Colon (tissue), 2 donors: ENCODE measurements around the gene ZNF407.
A peak's percentile ranks its signal among the peaks of the same experiment; 100 is the strongest.
"Not testable (repeated sequence)": the region's sequence is repeated elsewhere in the genome, so short reads cannot be mapped to it uniquely, and the experiment has no call there.

Source experiments
- FAIRE-seq: peaks from 2 replicates; lab custom pipeline; 2012; peaks lifted over from hg19 to GRCh38; lab: Jason Lieb, UNC
- donor health status: control.
- donor health status: control.

ZNF407 gene, protein sequence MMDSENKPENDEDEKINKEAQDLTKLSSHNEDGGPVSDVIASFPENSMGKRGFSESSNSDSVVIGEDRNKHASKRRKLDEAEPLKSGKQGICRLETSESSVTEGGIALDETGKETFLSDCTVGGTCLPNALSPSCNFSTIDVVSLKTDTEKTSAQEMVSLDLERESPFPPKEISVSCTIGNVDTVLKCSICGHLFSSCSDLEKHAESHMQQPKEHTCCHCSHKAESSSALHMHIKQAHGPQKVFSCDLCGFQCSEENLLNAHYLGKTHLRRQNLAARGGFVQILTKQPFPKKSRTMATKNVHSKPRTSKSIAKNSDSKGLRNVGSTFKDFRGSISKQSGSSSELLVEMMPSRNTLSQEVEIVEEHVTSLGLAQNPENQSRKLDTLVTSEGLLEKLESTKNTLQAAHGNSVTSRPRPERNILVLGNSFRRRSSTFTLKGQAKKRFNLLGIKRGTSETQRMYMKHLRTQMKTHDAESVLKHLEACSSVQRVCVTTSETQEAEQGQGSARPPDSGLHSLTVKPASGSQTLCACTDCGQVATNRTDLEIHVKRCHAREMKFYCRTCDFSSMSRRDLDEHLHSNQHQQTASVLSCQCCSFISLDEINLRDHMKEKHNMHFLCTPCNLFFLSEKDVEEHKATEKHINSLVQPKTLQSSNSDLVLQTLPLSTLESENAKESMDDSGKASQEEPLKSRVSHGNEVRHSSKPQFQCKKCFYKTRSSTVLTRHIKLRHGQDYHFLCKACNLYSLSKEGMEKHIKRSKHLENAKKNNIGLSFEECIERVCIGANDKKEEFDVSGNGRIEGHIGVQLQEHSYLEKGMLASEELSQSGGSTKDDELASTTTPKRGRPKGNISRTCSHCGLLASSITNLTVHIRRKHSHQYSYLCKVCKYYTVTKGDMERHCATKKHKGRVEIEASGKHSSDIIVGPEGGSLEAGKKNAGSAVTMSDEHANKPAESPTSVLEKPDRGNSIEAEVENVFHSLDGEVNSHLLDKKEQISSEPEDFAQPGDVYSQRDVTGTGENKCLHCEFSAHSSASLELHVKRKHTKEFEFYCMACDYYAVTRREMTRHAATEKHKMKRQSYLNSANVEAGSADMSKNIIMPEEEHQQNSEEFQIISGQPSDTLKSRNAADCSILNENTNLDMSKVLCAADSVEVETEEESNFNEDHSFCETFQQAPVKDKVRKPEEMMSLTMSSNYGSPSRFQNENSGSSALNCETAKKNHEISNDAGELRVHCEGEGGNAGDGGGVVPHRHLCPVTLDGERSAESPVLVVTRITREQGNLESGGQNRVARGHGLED (N-terminal part only)

DNA sequence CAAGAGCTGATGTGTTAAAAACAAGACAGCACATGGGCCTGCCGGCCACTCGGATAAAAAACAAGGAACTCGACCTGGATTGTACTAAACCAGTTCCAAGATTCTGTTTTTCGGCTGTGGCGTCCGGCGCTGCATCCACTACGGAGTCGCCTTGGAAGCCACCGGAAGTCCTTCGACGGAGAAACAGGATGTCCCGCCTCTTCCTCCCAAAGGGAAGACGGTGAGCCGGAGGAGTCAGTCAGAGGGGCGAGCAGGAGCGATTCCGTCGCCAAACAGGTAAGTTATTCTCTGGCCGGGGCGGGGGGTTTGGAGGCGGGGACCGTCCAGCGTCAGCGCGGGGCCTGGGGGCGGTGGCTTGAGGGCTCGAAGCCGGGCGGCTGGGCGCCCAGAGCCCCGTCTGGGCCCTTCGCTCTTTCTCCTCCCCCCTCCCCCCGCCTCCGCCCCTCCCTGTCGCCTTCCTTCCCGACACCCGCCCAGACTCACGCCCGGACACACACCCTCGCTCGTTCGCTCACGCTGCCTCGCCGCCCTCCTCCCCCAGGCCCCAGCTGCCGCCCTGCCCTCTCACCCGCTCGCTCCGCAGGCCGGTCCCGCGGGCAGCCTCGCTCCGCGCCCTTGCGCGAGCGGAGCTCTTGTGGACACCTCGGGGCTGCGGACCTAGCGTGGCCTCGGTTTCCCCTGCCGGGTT is at the start of gene ZNF407:
TSS of gene ZNF407 (plus strand) at position 209 of the 688 bp plus-strand sequence. CDS start 33,150 bp downstream, outside the sequence.
- no peak for FAIRE-seq

DNA sequence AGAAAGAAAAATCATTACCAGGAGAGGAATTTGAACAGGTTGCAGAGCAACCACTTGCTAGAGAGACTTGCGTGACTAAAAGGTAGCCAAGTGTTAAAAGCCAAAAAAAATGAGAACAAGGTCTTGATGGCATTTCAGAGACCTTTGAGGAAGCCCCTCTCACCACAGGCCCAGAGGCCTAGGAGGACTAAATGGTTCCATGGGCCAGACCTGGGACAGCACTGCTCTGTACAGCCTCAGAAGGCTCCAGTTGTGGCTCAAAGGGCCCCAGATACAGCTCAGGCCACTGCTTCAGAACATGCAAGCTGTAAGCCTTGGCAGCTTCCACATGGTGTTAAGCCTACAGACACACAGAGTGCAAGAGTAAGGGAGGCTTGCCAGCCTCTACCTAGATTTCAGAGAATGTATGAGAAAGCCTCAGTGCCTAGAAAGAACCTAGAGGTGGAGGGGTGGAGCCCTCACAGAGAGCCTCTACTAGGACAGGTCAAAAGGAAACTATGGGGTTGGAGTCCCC is 48.0 kb upstream of the ZNF407 start:
- FAIRE-seq, result no peak

DNA sequence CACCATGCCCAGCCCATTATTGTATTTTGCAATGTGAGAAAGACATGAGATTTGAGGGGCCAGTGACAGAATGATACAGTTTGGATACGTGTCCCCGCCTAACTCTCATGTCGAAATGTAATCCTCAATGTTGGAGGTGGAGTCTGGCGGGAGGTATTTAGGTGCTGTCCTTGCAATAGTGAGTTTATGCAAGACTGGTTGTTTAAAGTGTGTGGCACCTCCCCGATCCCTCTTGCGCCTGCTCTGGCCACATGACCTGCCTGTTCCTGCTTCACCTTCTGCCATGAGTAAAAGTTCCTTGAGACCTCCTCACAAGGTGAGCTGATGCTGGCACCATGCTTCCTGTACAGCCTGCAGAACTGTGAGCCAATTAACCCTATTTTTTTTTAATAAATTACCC is 46.8 kb upstream of the ZNF407 start:
- no peak for FAIRE-seq

DNA sequence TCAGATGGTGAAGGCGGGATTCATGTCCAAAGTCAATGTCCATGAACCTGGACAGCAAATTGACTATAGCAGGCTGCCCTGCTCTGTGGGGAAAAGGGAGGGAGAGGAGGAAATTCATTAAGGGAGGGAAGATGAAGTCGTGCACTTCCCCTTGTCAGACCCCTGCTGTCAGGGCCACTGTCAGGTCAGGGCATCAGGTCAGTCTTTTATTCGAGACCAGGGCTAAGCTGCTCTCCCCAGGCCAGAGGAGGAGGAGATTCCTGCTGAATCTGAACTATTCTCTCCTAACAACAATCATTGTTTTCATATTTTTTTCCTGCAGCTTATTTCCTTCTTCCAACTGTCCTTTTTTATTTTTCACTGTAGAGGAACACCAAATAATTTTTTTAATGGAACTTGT is 46.2 kb upstream of the ZNF407 start:
- no peak for FAIRE-seq

DNA sequence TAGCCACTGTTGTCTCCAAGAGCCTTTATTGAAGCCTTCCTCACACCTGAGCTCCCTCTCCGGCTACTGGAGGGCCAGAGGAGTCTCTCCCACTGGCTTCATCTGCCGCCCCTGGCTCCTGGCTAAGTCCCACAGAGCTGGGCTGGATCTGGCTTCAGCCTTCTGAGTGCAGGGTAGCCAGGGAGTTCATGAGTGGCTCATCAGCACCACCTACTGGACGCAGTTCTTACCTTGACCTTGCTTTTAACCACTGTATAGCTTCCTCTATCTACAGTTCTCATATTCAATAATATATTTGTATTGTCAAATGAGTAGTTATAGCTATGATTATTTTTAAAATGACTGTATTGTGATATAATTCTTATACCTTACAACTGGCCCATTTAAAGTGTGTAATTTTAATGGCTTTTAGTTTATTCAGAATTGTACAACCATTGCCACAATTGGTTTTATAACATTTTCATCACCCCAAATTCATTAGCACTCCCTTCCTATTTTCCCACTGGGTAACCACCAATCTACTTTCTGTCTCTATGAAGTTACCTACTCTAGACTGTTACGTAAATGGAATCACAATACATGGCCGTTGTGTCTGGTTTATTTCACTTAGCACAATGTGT is 45.6 kb upstream of the ZNF407 start:
- FAIRE-seq, result peak; percentile 18

DNA sequence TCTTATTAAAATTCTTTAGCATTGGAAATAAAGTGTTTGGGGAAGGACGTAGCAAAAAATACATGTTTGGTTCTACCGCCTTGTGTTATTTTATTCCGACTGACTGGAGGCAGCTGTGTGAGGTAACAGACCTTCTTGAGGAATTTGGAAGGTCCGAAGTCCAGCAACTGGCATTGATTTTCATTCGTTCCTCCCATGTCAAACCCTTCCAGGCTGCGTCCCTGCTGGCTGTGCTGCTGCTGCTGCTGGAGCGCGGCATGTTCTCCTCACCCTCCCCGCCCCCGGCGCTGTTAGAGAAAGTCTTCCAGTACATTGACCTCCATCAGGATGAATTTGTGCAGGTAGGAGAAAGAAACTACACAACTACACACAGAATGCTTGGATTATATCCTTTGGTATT is 41.5 kb upstream of the ZNF407 start:
- no peak for FAIRE-seq

DNA sequence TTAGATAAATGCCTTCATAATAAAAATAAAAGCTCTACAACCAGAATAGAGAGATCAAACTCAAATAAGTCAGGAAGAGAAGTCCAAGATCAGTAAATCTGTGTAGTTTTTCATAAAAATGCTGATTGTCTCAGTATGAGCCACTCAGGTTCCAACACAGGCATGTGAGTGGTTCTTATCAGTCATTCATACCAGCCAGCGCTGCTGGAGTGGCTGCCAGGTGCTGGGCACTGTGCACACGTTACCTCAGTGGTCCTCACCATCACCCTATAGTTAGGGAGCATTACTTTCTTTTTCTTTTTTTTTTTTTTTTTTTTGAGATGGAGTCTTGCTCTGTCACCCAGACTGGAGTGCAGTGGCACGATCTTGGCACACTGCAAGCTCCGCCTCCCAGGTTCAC is 39.6 kb upstream of the ZNF407 start:
- FAIRE-seq, result no peak

DNA sequence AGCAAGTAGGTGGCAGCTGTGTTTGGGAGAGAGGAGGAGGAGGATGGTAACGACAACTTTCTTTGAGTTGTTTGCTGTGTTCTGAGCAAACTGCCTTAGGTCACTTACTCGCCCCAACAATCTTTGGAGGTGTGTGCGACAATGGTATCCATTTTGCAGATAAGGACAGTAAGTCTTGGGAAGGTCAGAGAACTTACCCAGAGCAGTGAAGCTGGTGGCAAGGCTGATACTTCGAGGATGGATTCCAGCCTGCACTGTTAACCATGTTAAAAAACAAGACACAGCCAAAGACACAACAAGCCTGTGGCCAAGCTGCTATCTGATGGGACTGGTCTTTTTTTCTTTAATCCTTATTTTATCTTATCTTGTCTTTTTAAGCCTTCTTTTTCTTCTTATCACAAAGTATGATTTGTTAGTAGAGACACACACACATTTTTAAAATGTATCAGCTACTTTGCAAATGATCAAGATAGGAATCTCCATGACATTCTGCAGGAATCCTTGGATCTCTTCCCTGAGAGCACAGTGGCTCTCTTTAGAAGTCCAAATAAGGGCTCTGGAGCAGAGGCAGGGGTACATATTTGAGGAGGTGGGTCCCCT is 35.4 kb upstream of the ZNF407 start:
- FAIRE-seq, result no peak

DNA sequence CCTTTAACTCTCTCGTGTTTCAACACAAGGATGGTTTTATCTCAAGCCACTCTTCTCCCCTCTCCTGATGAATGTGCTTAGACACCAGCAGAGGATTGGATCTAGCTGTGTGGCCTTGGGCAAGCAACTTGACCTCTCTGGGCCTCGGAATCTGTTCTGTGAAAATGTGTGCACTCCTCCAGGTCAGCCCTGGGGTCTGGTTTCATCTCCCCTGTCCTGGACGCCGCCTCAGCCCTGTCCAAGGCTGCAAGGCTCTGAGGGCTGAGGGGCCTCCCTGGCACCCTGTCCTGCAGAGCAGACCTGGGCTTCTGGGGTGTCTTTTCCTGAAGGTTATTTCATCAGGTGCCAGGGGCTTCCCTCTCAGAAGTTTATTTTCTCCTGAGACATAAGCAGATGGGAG is 34.9 kb upstream of the ZNF407 start:
- no peak for FAIRE-seq

DNA sequence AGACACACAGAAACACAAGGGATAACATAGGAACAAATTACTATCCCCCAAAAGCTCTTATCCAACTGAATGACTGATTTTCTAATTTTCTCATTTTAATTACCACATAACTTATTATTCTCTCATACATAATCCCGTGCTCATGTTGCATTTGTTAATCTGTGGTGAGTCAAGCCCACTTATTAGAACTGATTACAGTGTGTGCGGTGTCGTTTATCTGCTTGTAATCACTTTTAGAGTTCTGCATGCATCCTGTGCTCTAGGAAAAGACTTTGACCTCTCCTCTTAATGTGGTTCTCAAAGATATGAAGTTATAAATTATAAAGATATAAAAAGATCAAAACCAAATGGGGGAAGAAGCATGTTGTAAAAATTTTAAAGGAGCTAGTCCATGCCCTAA is 33.7 kb upstream of the ZNF407 start:
- FAIRE-seq, result no peak

DNA sequence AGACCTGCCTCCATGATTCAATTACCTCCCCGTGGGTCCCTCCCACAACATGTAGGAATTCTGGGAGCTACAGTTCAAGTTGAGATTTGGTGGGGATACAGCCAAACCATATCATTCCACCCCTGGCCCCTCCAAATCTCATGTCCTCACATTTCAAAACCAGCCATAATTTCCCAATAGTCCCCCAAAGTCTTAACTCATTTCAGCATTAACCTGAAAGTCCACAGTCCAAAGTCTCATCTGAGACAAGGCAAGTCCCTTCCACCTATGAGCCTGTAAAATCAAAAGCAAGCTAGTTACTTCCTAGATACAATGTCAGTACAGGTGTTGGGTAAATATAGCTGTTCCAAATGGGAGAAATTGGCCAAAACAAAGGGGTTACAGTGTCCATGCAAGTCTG is 32.5 kb upstream of the ZNF407 start:
- FAIRE-seq, result not testable (repeated sequence)

DNA sequence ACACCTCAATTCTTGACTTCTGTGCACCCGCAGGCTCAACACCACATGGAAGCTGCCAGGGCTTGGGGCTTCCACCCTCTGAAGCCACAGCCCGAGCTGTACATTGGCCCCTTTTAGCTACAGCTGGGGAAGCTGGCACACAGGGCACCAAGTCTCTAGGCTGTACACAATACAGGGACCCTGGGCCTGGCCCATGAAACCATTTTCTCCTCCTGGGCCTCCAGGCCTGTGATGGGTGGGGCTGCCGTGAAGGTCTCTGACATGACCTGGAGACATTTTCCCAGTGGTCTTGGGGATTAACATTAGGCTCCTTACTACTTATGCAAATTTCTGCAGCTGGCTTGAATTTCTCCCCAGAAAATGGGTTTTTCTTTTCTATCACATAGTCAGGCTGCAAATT is 31.7 kb upstream of the ZNF407 start:
- FAIRE-seq, result not testable (repeated sequence)

DNA sequence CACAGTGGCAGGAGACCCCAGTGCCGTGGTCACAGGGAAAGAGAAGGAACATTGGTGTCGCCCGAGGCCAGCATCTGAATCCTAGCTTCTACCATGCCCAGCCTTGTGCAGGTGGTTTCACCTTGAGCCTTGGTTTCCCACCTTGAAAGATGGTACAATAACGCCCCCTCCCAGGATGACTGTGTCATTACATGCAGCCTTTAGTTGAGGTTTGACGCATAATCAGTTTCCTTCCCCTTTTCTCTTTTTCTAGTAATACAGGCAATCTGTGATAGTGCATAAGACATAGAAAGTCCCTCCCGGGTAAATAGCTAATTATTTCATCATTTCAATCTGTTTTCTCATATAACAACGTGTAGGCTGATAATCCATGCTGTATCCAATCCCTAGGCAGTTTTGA is 29.8 kb upstream of the ZNF407 start:
- FAIRE-seq, result no peak

DNA sequence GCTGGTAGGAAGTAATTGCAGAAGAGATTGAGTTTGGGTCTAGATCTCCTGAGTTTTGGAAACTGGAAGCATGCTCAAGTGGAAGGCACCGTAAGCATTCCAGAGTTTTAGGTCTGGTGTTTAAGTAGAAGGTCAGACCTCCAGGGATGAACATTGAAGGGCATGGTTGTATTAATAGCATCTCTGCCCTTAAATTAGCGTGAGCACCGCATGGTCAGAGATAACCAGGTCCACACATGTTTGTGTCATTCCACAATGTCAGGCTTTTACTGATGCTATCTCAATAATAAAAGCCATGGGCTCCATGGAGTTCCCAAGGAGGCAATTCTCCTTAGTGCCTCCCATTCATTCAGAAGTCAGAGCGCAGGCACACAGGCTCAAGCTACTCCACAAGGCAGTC is 28.3 kb upstream of the ZNF407 start:
- FAIRE-seq, result no peak

DNA sequence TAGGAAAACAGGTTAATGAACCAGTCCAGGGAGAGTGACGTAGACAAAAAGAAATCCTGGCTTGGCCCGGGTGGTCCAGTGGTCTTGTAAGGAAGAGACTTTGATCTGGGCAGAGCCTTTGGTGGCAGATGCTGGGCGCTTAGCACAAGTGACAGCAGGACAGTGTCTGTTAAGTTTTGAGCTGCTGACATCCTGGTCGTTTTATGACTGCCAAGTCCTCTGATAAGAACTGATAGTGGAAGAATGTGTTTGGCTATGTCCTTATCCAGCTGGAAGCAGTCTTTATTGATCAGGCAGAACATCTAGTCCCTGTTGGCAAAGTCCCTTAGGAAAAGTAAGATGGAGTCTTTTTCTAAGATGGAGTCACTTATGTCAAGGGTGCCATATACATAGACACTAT is 27.4 kb upstream of the ZNF407 start:
- no peak for FAIRE-seq

DNA sequence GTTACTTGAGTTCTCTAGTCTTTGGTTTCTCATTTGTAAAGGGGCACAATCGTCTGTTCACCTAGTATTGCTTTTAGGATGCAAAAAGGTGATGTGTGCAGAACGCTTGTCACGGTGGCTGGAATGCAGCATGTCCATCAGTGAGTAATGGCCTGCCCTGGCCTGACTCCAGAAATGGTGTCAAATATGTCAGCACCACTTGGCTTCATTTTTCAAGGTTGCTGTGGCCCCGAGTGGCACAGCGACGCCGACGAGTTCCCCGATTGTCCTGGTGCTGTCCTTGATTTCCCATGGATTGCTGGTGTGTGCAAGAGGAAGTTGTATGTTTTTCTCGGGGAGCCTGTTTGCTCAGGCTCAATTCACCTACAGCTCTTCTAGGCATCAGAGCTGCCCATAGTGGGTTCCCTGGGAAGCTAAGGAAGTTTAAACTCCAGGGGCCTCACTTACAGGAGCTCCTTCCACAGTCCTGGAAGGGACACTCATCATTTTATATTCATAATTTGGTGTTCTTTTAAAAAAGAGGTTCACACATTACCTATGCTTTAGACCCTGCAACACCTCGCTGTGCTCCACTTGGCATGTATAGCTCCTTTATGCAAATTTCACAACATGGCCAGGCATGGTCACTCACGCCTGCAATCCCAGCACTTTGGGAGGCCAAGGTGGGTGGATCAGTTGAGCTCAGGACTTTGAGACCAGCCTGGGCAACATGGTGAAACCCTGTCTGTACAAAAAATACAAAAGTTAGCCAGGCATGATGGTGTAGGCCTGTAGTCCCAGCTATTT is 25.6 kb upstream of the ZNF407 start:
- no peak for FAIRE-seq

DNA sequence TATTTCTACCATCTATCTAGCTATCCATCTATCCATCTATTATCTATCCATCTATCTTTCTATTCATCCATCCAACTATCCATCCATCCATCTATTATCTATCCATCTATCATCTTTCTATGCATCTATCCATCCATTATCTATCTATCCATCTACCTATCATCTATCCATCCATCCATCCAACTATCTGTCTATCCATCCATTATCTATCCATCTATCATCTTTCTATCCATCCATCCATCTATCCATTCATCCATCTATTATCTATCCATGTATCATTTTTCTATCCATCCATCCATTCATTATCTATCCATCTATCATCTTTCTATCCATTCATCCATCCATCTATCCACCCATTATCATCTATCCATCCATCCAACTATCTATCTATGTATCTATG is 24.6 kb upstream of the ZNF407 start:
- no peak for FAIRE-seq

DNA sequence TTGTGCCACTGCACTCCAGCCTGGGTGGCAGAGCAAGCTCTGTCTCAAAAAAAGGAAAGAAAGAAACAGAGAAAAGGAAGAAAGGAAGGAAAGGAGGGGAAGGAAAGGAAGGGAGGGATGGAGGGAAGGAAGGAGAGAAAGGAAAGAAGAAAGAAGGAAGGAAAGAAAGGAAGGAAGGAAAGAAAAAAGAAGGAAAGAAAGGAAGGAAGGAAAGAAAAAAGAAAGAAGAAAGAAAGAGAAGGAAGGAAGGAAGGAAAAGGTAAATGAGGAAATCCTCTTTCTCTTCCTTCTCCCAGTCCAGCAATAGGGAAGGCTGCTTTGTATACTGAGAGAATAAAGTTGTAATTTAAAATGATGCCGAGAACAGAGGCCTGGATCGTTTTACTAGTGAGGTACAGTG is 22.8 kb upstream of the ZNF407 start:
- FAIRE-seq, result no peak

DNA sequence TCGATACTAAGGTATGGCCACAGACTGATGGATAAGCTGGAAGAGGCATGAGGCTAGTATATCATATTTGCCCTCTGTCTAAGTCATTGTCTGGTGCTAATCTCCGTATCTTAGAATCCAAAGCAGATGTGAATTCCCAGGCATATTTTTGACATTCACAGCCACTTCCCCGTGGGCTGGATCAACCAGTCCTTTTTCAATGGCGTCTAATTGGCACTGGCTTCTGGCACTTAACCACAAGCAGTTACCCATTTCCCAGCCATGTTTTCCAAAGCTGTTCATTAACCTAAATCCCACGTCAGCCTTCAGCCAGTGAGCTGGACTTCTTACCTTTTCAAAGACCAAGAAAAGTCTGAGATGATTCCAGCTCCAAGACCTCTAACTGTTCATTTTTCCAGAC is 20.7 kb upstream of the ZNF407 start:
- no peak for FAIRE-seq

DNA sequence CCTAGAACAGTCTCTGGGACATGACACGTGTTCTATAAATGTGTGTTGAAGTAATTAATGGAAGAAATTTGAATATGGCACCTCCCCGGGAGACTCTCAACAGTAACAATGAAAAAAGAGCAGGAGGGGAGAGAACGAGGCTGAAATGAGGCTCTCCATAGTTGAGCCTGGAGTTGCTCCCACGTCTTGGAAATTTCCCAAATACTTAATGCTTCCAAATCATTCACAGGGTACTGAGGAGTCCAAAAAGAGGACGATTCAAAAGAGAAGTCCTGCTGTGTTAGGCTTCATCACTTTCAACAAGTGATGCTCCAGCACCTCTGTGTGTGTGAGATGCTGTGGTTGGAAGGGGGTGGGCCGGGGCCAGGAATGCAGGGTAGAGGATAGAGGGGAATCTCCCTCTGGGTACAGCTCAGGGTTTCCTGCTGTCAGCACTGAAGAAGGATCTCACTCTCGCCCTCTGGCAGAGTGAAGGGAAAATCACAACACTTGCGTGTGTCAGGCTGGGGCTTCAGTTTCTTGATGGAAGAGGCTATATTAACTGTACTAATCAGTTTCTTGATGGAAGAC is 18.1 kb upstream of the ZNF407 start:
- no peak for FAIRE-seq
